ENCODE measurements around the gene CDC27.

GRCh38 chr17:47229535-47230443, 40.7 kb upstream of the CDC27 start:
- peak; percentile 56 for TF ChIP-seq POLR2A (IDR thresholded peaks at IDR 0.05)
- peak; percentile 96 to 98 (median 96) for TF ChIP-seq CTCF (IDR thresholded peaks at IDR 0.05)

All from right lobe of liver (tissue), 4 donors.